HG03571 (cell line): ENCODE measurements around the gene PDCD7.

ENCODE experiments used
- ATAC-seq: cut with Tn5 transposase; IDR thresholded peaks from one replicate; pipeline ENCODE4 v1.9.1; 2021; ENCODE audit not compliant: unreplicated experiment

The PDCD7 gene

DNA sequence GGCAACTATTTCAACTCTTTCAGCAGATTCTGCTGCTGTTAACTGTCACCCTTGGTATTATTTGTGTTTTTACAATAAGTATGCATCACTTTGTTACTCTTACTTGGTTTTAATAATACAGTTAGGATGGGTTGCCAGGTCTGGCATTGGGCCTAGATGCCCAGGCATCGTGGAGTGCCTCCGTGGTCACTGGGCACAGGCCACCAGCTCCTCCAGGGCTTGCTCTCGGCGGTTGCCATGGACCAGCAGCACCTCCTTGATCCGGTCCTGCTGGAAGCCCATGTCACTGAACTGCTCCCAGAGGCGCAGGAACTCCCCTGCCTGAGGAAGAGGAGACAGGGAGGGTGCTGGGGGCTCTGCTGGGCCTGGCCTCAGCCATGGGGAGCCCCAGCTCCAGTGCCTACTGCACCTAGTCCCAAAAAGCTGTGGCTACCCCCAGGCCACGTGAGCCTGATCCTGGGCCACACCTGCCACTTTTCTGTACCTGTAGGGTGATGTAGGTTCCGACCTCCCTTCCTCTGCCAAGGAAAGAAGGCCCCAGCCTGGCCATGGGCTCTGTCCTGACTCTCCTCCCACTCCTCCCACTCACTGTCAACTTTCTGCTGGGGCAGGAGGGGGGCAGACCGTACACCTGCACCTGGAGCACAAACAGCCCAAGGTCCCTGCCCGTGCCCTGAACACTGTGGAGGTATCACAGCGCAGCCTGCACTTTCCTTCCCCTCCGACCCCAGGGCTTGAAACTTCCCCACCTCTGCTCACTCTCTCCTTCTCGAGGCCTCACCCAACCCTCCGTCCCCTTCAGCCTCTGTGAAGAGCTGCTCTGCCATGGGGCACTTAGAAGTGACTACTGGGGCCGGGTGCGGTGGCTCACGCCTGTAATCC, 40.5 kb downstream of the PDCD7 start:
- ATAC-seq, result no peak

DNA sequence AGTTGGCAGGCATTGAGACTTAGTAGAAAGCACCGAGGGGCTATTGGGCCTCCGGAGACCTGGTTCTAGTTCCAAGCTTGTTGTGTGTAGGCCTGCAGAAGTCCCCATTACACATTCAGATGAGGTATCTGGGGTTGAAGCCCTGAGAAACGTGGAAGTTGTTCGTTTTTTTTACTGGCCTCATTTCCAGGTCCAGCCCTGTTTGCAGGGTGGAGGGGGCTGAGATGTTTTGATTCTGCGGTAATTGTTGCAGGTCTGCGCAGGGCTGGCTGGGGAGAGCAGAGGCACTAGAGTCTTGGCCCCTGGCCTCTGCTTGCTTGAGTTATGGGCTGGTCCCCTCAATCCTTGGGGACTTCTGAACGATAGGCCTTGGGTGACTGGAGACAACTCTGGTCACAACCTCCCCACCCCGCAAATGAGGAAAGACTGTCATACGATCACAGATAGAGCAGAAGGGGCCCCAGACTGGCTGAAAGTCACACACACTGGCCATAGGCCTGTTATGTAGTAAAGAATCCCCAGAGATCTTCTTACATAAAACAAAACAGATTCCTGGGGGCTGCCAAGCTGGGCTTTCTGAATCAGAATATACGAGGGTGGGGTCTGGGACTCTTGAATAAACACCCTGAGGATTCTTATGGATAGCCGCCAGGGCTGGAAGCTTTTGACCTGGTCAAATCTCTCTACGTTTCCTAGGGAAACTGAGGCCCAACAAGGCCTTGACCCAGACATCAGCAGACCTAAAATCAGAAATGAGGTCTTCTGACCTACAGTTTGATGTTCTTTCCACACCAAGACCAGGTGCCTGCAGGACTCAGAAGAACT, 41.5 kb downstream of the PDCD7 start:
- ATAC-seq, result no peak

DNA sequence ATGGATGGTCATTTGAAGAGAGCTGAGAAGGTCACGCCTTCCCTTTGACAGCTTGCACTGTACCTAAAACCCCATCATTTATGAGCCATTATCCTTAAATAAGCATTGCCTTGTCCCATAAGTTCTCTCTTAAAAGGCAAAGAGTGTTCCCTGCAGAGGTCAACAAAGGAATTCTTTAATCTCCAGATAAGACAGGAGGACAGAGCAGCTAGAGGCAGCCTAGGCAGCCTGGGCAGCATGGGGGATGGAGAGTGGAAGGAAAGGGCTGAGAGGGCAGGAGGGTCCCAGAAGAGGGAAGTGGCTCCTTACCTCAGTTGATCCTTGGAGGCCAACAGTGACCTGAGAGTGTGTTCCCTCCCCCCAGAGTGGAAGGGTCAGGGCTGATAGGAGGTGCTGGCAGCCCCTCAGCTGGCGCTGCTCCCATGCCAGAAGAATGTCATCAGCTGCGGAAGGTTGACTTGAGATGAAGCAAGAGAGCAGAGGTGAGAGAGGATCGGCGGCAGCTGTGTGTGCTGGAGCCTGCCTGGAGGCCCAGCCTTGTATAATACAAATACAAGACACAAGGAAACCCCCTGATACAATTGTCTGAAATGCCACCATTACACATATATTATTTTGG, 44.3 kb downstream of the PDCD7 start:
- no peak for ATAC-seq

DNA sequence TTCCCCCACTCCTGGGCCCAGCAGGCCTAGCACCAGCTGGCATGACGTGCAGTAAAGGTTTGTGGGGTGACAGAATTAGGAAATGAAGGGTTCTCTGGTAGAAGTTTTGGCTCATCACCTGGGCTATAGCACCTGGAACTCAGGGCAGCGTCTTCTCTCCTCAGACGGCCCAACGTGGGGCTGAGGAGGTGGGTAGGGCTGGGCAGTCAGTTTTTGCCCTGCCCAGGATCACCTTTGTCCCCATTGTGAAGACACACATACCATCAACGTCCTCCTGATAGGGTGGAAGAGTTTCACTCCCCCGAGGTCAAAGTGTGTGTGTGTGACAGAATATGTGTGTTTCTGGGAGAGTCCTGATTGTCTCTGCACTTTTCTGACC, 45.0 kb downstream of the PDCD7 start:
- ATAC-seq, result no peak

DNA sequence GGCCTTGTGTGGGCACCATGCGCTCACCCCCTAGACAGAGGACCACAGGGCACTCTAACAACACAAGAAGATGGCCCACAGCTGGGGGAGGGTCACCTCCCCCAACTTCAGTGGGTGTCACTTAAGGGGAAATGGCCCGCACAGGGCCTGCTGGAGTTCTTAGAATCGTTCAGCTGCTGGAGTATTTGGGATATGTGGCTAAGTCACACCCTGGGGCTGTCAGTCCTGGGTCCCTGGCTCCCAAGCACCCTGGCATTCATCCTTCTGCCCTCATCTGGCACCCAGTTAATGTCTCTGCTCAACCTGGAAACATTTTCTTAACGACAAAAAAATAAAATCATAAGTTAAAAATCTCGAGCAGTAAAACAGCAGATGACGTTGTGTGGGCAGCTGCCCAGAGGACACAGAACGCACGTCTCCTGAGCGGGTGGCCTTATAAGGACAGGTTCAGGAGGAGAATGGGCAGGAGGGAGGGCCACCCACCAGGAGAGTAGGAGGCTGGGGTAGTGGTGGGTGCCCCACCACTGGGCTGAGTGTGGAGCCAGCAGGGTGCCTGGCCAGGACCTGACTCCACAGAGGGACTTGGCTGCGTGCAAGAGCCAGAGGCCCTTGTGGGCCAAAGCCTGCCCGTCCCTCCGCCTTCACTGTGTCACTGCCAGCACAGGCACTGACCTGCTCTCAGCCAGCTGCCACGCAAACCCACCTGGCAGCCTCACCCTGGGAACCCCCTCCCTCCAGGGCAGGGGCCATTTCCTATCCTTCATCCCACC, 45.5 kb downstream of the PDCD7 start:
- ATAC-seq, result no peak

DNA sequence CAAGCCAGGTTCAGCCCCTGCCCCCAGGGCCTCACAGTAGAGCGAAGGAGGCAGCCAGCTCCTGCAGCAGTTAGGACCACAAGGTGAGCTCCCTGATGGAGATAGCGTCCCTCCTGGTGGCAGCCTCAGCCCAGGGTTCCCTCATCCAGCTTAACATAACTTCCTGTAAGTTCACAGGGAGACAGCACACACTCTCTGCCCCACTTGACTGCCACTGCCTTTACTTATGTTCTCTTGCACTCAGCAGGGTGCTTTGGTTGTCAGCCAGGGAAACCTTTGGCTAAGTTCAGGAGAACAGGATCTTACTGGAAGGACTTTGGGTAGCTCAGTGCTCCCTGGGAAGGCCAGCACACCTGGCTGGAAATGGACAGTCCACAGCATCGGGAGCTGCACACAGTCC, 46.2 kb downstream of the PDCD7 start:
- ATAC-seq, result no peak

DNA sequence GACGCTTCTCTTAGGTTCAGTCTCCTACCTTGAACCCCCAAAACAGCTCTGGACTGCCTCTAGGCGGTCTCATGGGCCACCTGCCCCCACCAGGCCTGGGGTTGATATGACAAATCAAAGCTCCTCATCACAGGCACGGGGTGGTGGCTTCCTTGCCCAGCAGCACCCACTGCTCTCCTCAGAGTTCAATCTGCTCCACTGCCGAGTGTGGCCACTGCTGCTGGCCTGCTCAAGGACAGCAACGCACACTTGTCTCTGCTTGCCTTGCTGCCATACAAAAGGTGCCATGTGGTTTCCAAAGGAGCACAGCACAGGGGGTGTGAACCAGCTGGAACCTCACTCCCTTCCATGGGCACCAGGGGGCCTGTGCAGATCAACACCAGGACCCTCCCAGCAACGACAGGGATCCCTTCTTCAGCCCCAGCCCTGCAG, 46.9 kb downstream of the PDCD7 start:
- no peak for ATAC-seq

DNA sequence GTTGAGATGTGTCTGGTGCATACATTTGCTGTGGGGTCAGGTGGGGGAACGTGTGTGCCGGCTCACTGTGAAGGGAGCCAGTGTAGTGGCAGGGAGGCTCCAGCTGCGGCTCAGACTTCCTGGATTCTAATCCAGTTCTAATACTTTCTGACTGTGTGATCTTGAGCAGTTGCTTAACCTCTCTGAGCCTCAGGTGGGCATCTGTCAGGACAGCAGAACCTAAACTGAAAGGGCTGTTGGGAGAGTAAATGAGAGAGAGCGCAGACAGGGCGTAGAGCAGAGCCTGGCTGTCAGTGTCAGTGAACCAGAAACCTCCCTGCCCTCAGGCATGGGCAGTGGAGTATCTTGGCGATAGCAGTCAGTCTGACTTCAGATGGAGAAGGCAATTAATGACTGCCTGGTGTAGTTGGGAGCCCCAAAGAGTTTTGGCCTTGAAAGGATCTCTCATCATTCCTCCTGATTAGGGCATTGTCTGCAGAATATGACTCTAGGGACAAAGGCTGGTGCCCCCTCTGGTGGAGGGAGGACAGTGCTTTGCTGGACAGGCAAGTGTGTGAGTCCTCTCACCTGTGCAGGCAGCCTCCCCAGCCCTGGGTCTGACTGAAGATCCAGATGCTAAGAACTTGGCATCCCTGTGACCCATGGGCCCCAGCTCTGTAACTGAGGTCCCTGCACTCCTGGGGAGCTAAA, 47.5 kb downstream of the PDCD7 start:
- no peak for ATAC-seq

DNA sequence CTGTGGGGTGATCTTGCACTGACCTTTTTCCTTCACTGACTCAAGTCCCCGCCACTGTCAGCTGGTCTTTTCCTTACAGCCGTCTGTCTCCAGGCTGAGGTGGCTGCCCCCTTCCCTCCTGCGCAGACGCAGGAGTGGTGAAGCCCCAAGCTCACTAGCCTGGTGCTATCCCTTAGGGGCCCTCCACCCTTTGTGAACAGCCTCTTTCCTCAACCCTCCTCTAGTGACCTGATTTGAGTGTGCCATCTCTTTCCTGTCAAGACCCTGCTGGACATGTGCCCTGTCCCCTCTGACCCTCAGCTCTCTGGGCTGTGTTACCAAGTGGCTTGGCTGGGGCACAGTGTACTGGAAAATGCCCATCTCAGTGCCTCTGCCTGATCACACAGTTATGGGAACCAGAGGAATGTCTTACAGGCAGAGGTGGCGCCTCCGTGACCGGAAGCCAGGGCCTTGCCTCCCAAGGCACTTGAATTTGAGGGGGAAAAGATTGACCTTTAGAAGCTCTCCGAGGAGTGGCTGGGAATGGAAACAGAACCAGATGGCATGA, 48.3 kb downstream of the PDCD7 start:
- no peak for ATAC-seq

DNA sequence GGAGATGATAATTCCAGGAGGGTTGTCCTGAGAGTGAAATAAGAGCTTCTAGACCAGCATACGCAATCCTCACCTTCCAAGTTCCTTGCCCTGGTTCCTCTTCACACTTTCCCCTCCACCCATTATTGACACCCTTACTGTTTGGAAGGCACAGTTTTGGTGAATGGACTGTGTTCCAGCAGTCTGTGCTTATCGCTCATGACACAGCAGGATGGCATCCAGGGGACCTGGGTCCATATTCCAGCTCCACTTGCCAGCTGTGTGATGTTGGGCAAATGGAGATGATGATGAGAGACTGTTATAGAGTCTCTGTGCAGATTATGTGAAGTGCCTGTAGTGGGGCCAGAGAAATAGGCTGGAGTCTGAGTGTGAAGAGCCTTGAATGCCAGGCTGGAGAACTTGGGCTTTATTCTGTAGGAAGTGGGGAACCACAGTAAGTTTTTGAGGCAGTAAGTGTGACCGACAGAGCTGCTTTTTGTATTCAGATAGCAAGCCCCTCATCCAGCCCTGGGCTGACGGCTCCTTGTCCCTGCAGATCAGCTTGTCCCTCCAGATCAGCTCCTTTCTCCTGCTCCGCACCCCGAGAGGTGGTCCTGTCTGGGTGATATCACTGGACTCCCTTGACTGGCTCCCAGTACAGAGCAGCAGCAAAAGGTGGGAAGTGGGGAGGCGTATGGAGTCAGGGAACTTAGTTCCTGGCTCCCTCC, 49.0 kb downstream of the PDCD7 start:
- ATAC-seq, result no peak

DNA sequence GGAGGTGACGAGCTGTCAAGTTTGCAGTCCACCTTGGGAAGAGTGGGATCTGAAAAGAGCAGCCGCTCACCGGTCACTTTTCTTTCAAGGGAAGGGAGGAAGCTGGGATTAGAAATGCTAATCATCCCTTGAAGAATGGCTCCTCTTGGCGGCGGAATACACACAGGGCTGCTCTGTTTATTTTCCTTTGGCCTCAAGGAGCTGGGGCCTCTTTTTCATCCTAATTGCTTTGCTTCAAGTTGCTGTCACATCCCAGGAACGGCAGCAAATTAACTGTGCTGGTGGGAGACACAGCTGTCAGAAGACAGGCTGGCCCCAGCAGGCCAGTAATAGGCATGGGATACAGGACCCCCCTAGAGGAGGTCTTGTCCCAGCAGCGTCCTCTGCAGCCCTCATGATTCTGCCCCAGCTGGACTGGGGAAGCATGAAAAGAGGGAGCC, 50.3 kb downstream of the PDCD7 start:
- no peak for ATAC-seq

DNA sequence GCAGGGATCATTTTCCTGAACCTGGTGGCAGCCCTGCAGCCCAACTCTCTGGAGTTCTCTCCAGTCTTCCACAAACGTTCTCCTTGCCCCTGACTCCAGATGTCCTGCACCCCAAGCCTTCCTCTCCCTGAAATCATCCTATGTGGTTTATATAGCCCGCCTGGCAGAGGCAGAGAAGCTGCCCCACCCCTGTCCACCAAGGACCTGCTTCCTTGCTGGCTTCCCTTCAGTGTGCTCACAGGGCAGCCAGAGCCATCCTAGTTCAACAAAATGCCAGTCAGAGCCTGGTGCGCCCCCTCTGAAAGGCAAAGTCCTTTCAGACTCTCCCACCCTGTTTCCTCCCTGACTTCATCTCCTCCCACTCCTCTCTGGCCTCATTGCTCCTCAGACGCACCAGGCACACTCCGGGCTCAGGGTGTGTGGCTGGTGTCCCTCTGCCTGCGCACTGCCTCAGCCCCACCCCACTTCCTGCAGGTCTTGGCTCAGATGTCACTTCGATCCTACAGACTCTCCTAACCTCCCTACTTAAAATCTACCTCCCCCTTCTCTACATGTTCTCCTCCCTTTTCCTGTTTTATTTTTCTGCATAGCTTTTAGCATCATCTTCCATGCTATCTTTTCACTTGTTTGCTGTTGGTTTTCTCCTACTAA, 51.2 kb downstream of the PDCD7 start:
- ATAC-seq, result no peak

DNA sequence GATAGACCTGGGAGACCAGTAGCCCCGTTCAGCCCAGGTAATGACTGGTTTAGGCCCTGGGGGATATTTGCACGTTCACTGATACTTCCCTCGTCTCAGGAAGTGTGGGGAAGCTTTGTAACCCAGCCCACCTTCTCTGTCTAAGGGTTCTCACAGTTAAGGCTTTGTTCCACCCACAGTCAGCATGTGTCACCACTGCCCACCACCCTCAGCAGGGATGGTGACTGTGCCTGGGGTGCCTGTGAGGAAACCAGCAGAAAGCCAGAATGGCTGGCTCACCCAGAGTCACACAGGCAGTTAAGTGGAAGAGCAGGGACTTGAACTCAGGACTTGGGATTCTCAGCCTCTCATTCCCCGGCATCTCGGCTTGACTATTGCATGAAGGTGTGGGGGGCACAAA, 51.9 kb downstream of the PDCD7 start:
- ATAC-seq, result no peak

DNA sequence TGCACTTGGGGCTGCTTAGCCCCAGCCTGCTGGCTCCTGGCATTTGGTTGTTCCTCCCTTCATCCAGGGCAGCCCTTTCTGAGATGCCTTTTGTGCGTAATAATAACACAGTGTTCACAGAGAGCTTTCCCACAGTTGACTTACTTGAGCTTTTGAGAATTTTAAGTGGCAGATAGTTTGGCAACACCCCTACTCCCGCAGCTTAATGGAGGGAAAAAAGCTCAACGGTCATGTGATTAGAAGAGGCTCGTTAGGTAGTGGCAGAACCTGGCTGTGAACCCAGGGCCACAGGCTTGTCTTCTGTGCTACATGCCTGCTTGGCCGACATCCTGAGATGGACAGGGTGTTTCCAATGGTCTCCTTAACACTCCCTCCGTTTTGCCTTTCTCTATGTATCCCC, 52.3 kb downstream of the PDCD7 start:
- no peak for ATAC-seq

DNA sequence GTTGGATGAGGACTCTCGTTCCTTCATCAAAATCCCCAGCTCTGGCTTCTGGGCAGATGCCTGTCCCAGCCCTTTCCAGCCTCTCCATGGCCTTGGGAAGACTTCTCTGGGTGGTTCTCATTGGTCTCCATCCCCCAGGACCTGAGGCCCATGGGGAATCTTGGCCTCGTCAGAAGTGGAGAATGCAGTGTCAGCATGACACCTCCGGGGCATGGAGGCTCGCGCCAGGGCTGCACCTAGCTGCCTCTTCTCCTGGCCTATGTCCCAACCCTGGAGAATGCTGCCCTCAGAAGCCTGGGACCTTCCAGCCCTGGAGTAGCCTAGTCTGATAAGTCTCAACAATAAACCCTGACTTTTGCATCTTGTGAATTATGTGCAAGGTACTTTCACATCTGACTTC, 54.0 kb downstream of the PDCD7 start:
- no peak for ATAC-seq

DNA sequence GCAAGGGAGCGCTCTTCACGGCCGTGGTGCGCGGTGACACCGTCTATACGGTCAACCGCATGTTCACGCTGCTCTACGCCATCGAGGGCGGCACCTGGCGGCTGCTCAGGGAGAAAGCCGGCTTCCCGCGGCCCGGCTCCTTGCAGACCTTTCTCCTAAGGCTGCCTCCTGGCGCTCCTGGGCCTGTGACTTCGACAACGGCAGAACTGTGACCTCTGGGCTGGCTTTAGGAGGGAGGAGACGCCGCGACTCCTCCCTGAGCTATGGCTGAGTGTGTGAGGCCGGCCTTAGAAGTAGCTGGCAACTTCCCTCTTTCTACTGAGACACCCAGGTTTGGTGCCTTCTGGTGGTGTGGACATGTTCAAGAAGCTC, 55.6 kb downstream of the PDCD7 start:
- ATAC-seq, result no peak

DNA sequence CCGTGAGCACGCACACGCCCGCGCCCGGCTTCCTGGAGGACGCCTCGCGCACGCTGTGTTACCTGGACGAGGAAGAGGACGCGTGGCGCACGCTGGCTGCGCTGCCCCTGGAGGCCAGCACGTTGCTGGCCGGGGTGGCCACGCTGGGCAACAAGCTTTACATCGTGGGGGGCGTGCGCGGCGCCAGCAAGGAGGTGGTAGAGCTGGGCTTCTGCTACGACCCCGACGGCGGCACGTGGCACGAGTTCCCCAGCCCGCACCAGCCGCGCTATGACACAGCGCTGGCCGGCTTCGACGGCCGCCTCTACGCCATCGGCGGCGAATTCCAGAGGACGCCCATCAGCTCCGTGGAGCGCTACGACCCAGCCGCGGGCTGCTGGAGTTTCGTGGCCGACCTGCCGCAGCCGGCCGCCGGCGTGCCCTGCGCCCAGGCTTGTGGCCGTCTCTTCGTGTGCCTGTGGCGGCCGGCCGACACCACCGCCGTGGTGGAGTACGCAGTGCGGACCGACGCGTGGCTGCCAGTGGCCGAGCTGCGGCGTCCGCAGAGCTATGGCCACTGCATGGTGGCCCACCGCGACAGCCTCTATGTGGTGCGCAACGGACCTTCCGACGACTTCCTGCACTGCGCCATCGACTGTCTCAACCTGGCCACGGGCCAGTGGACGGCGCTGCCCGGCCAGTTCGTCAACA, 56.2 kb downstream of the PDCD7 start:
- ATAC-seq, result no peak

DNA sequence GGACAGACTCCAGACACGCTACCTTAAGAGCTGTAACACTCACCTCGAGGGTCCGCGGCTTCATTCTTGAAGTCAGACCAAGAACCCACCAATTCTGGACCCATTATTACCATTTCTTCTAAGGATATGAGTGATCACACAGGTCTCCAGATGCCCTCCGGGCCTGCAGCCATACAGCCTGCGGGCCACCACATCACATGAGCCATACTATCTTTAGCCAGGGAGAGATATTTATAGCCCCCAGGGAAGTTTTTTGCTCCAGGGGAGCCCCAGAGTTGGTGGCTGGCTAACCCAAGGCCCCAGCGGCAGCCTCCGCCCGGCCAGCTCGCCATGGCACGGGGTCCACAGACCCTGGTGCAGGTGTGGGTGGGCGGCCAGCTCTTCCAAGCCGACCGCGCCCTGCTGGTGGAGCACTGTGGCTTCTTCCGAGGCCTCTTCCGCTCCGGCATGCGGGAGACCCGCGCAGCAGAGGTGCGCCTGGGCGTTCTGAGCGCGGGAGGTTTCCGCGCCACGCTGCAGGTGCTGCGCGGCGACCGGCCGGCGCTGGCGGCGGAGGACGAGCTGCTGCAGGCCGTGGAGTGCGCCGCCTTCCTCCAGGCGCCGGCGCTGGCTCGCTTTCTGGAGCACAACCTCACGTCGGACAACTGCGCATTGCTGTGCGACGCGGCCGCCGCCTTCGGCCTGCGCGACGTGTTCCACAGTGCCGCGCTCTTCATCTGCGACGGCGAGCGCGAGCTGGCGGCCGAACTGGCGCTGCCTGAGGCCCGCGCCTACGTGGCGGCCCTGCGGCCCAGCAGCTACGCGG, 56.9 kb downstream of the PDCD7 start, which contains the start of gene KBTBD13:
TSS of gene KBTBD13 (plus strand) at position 261 of the 805 bp plus-strand sequence. CDS start at position 331, 70 bp downstream.
- ATAC-seq, result no peak
